Measurements from ENCODE around the gene TFEB.
A peak's percentile ranks its signal among the peaks of the same experiment; 100 is the strongest.

Gene TFEB

GRCh38 chr6:41716516-41717391, 18.7 kb downstream of the TFEB start:
- no peak for TF ChIP-seq ZNF274 (IDR thresholded peaks at IDR 0.05; ENCODE audit: low read depth, low read length)
- H3K4me3 ChIP-seq (ENCODE audit: low read length): no peak overlapping the region; the same call in 1 of the 2 replicates

GRCh38 chr6:41715795-41716515, 19.5 kb downstream of the TFEB start:
- TF ChIP-seq ZNF274 (IDR thresholded peaks at IDR 0.05; ENCODE audit: low read depth, low read length): no peak
- no peak overlapping the region for H3K4me3 ChIP-seq (ENCODE audit: low read length)

- no peak for TF ChIP-seq ZNF274 (IDR thresholded peaks at IDR 0.05; ENCODE audit: low read depth, low read length)
- no peak overlapping the region for H3K4me3 ChIP-seq (ENCODE audit: low read length)
Measured at GRCh38 chr6:41714556-41715273, 20.7 kb downstream of the TFEB start.

DNA sequence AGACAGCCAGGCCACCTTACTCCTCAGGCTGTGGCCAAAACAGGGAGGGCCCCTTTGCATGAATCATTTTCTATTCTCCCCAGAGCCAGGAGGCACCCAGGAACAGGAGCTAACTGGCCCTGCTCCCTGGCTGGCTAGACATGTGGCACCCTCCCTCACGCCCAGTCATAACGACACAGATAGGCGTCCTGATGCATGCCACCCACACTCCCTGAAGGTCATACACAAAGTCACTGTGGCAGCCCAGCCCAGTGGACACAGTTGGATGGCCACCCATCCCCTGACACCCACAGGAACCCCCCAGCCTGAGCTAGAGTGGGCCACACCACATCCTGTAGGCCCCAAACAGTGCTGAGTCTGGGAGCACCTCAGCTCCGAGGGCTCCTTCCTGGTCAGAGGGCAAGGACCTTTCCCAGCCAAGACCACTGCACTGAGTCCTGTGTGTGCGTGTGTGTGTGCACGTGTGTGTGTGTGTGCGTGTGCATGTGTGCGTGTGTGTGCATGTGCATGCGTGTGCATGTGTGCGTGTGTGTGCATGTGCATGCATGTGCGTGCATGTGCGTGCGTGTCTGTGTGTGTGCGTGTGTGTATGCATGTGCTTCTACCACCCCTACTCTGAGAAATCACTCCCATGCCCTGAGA, 21.6 kb downstream of the TFEB start:
- no peak overlapping the region for H3K4me3 ChIP-seq (ENCODE audit: low read length)
- TF ChIP-seq ZNF274 (IDR thresholded peaks at IDR 0.05; ENCODE audit: low read depth, low read length): no peak

DNA sequence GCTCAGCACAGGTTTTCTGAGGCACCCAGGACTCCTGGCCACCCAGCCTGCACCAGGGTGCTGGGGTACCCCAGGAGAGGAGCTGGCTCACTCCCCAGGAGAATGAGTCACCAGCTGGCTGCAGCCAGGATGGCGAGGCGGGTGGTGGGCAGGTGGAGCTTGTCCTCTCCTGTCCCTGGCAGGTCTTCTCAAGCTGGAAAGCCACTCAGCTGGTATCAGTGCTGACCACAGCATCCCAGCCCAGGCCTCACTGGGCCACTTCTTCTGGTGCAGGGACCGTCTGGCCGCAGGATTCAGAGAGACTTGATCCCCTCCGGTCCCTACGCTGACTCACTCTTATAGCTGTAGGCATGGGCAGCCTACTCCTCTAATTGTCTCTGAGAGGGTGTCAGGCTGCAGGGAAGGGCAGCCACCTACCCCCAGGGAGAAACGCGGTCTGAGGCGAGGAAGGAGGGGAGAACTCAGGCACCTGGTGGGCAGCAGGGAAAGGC, 22.2 kb downstream of the TFEB start:
- no peak for TF ChIP-seq ZNF274 (IDR thresholded peaks at IDR 0.05; ENCODE audit: low read depth, low read length)

GRCh38 chr6:41712651-41713103, 22.7 kb downstream of the TFEB start:
- no peak overlapping the region for H3K4me3 ChIP-seq (ENCODE audit: low read length)
- TF ChIP-seq ZNF274 (IDR thresholded peaks at IDR 0.05; ENCODE audit: low read depth, low read length): no peak

More for the DNA sequence above, 22.2 kb downstream of the TFEB start:
- H3K4me3 ChIP-seq (ENCODE audit: low read length): no peak overlapping the region

- TF ChIP-seq ZNF274 (IDR thresholded peaks at IDR 0.05; ENCODE audit: low read depth, low read length): no peak
- no peak overlapping the region for H3K4me3 ChIP-seq (ENCODE audit: low read length)
Measured at GRCh38 chr6:41711323-41712038, 23.9 kb downstream of the TFEB start.

DNA sequence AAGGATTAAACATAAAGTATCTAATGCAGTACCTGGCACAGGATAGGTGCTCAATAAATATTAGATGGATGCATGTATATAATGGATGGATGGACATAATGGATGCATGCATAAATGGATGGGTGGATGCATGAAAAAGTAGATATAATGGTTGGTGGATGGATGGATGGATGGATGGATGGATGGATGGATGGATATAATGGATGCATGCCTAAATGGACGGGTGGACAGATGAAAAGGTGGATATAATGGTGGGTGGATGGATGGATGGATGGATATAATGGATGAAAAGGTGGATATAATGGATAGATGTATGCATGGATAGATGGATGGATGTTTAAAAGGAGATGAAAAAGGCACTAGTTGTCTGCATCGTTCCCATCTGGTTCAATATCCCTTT, 26.0 kb downstream of the TFEB start:
- no peak overlapping the region for H3K4me3 ChIP-seq (ENCODE audit: low read length)
- no peak for TF ChIP-seq ZNF274 (IDR thresholded peaks at IDR 0.05; ENCODE audit: low read depth, low read length)

GRCh38 chr6:41708856-41709255, 26.6 kb downstream of the TFEB start:
- H3K4me3 ChIP-seq (ENCODE audit: low read length): no peak overlapping the region
- no peak for TF ChIP-seq ZNF274 (IDR thresholded peaks at IDR 0.05; ENCODE audit: low read depth, low read length)

GRCh38 chr6:41707565-41708200, 27.7 kb downstream of the TFEB start:
- no peak overlapping the region; the same call in 1 of the 2 replicates for H3K4me3 ChIP-seq (ENCODE audit: low read length)
- TF ChIP-seq ZNF274 (IDR thresholded peaks at IDR 0.05; ENCODE audit: low read depth, low read length): no peak

- no peak for TF ChIP-seq ZNF274 (IDR thresholded peaks at IDR 0.05; ENCODE audit: low read depth, low read length)
- peak overlapping the region; percentile 6; the same call in 1 of the 2 replicates for H3K4me3 ChIP-seq (ENCODE audit: low read length)
Measured at GRCh38 chr6:41706876-41707564, 28.4 kb downstream of the TFEB start.
